GM23338 (cell line): Measurements from ENCODE around the gene GLCCI1.

ENCODE experiments used
- CREB1 ChIP-seq: fragments of 250-450 bp; sonication (Bioruptor Pico); IDR thresholded peaks from 2 replicates; pipeline ENCODE4 v1.5.0; 2020; ENCODE audit warnings: low read depth, mild to moderate bottlenecking, moderate library complexity
- CTCF ChIP-seq, 2 experiments: fragments of 200-600 bp in 1 of 2; sonication (generic) in 1 of 2; conservative IDR thresholded peaks; 2 replicates each; pipeline versions ENCODE4 v1.5.1 to v1.6.1; 2016 to 2017; ENCODE audit warnings: antibody characterized with exemption in 2 of 2, low read depth in 2 of 2, mild to moderate bottlenecking in 2 of 2, moderate library complexity in 1 of 2
- EZH2 ChIP-seq: fragments of 200-600 bp; sonication (generic); IDR thresholded peaks from one replicate; pipeline ENCODE4 v1.8.0; 2017; ENCODE audit warnings: antibody characterized with exemption, mild to moderate bottlenecking, low read depth; ENCODE audit not compliant: unreplicated experiment
- EZH2phosphoT487 ChIP-seq: fragments of 200-600 bp; sonication (generic); IDR thresholded peaks from one replicate; pipeline ENCODE4 v1.8.1; 2018; ENCODE audit warnings: antibody characterized with exemption; ENCODE audit not compliant: unreplicated experiment
- JUNB ChIP-seq: IDR thresholded peaks from one replicate; pipeline ENCODE4 v1.6.1; 2016; ENCODE audit warnings: antibody characterized with exemption; ENCODE audit not compliant: unreplicated experiment
- NANOG ChIP-seq: IDR thresholded peaks from 2 replicates; pipeline ENCODE4 v1.6.1; 2016; ENCODE audit warnings: antibody characterized with exemption, borderline replicate concordance
- POLR2AphosphoS5 ChIP-seq: IDR thresholded peaks from 2 replicates; pipeline ENCODE4 v1.6.1; 2016; ENCODE audit warnings: antibody characterized with exemption, low read depth
- REST ChIP-seq: IDR thresholded peaks from one replicate; pipeline ENCODE4 v1.6.1; 2018; ENCODE audit warnings: antibody characterized with exemption; ENCODE audit not compliant: unreplicated experiment
- STAT1 ChIP-seq: IDR thresholded peaks from one replicate; pipeline ENCODE4 v1.6.1; 2016; ENCODE audit warnings: antibody characterized with exemption; ENCODE audit not compliant: unreplicated experiment
- ZNF331 ChIP-seq: fragments of 250-450 bp; sonication (Bioruptor Pico); IDR thresholded peaks from 2 replicates; pipeline ENCODE4 v1.5.0; 2020; ENCODE audit warnings: low read depth, mild to moderate bottlenecking, moderate library complexity
- TF ChIP-seq, protein P1 (sequence below): IDR thresholded peaks from 2 replicates; pipeline ENCODE4 v1.6.1; 2016; ENCODE audit warnings: antibody characterized with exemption

GRCh38 chr7:7932553-7932952, 36.0 kb upstream of the GLCCI1 start:
- no peak for TF ChIP-seq POLR2AphosphoS5
- no peak for TF ChIP-seq EZH2
- TF ChIP-seq CTCF (conservative IDR thresholded peaks at IDR 0.05; ENCODE audit: low read depth in 2 of 2), result no peak
- TF ChIP-seq EZH2phosphoT487, result no peak
- no peak for TF ChIP-seq CREB1 (CRISPR knock-in tag)
- no peak for TF ChIP-seq JUNB
- TF ChIP-seq REST, result no peak
- TF ChIP-seq, protein P1, sequence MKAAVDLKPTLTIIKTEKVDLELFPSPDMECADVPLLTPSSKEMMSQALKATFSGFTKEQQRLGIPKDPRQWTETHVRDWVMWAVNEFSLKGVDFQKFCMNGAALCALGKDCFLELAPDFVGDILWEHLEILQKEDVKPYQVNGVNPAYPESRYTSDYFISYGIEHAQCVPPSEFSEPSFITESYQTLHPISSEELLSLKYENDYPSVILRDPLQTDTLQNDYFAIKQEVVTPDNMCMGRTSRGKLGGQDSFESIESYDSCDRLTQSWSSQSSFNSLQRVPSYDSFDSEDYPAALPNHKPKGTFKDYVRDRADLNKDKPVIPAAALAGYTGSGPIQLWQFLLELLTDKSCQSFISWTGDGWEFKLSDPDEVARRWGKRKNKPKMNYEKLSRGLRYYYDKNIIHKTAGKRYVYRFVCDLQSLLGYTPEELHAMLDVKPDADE, result no peak
- TF ChIP-seq ZNF331 (CRISPR knock-in tag), result no peak
- no peak for TF ChIP-seq STAT1
- no peak for TF ChIP-seq NANOG
